AG10803 (cell line): Measurements from ENCODE around the gene TNFAIP8L1.
"Not testable (repeated sequence)": the region's sequence is repeated elsewhere in the genome, so short reads cannot be mapped to it uniquely, and the experiment has no call there.

Experiments used
- DNase-seq: peaks from one replicate; pipeline ENCODE4 v3.0.0; 2010; ENCODE audit warnings: low read depth
- H3K4me3 ChIP-seq: 2 replicates; pipeline ENCODE4 v1.5.1; 2011; ENCODE audit warnings: mild to moderate bottlenecking, low read length, control low read depth
- TF ChIP-seq, protein P1 (sequence below): conservative IDR thresholded peaks from 2 replicates; pipeline ENCODE4 v1.5.1; 2011; ENCODE audit warnings: mild to moderate bottlenecking, low read length, control low read depth, inconsistent platforms

TNFAIP8L1 gene

DNA sequence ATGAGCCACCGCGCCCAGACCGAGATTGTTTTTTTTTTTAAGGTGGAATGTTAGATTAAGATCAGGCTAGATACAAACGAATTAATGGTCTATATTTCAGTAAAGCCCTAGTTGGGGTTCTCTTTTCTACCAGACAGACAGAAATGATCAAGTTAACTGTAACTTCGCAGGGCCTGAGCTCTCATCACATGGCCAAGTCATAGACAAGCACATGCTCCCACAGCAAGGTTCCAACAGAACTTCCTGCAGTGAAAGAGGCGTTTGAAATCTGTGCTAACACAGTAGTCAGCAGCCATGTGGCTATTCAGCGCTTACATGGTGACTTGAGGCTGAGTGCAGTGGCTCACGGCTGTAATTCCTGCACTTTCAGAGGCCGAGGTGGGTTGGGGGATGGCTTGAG lies 45.1 kb upstream of the TNFAIP8L1 start:
- no peak overlapping the region for H3K4me3 ChIP-seq
- DNase-seq, result no peak
- TF ChIP-seq, protein P1, sequence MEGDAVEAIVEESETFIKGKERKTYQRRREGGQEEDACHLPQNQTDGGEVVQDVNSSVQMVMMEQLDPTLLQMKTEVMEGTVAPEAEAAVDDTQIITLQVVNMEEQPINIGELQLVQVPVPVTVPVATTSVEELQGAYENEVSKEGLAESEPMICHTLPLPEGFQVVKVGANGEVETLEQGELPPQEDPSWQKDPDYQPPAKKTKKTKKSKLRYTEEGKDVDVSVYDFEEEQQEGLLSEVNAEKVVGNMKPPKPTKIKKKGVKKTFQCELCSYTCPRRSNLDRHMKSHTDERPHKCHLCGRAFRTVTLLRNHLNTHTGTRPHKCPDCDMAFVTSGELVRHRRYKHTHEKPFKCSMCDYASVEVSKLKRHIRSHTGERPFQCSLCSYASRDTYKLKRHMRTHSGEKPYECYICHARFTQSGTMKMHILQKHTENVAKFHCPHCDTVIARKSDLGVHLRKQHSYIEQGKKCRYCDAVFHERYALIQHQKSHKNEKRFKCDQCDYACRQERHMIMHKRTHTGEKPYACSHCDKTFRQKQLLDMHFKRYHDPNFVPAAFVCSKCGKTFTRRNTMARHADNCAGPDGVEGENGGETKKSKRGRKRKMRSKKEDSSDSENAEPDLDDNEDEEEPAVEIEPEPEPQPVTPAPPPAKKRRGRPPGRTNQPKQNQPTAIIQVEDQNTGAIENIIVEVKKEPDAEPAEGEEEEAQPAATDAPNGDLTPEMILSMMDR, result no peak

DNA sequence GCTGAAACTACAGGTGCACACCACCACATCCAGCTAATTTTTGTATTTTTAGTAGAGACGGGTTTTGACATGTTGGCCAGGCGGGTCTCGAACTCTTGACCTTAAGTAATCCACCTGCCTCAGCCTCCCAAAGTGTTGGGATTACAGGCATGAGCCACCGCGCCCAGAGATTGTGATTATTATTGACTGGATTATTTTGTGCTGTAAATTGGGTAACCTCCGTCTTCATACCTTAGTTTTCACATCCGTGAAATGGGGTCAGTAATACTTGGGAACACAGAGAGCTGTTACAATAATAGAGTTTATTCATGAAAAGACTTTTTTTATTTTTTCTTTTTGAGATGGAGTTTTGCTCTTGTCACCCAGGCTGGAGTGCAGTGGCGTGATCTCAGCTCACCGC lies 44.2 kb upstream of the TNFAIP8L1 start:
- H3K4me3 ChIP-seq, DNase-seq: not testable (repeated sequence)

DNA sequence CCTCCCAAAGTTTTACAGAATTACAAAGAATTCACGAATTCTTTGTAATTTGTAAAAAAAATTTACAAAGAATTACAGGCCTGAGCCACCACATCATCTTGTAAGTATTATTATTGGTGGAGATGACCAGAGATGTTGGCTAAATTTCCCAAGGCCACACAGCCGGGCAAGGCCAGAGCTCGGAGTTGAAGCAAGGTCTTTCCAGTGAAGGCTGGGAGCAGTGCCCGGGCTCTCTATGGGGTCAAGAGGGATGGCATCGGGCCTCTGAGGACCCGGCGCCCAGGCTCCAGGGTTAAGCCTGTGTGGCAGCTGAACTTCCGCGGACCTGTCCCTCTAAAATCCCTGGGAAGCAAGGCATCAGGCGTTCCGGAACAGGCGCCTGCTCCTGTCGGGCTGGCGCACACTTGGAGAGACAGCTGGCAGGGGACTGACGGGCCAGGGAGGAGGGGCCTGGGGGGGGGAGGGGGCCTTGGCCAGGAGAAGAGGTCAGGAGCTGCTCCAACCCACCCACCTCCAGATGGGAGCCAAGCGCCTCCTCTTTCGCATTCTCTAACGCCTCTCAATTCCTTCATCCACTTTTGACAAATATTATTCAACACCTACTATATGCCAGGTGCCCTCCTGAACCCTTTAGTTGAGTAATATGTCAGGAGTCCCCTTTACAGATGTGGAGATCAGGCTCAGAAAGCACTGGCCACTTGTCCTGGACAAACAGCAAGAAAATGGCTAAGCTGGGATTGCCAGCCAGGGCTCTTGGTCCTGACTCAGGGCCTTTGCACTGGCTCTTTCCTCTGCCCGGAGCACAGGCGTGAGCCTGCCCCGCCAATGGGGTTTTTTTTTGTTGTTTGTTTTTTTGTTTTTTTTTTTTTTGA lies 43.0 kb upstream of the TNFAIP8L1 start:
- TF ChIP-seq, protein P1, result no peak
- H3K4me3 ChIP-seq, result no peak overlapping the region
- no peak for DNase-seq

DNA sequence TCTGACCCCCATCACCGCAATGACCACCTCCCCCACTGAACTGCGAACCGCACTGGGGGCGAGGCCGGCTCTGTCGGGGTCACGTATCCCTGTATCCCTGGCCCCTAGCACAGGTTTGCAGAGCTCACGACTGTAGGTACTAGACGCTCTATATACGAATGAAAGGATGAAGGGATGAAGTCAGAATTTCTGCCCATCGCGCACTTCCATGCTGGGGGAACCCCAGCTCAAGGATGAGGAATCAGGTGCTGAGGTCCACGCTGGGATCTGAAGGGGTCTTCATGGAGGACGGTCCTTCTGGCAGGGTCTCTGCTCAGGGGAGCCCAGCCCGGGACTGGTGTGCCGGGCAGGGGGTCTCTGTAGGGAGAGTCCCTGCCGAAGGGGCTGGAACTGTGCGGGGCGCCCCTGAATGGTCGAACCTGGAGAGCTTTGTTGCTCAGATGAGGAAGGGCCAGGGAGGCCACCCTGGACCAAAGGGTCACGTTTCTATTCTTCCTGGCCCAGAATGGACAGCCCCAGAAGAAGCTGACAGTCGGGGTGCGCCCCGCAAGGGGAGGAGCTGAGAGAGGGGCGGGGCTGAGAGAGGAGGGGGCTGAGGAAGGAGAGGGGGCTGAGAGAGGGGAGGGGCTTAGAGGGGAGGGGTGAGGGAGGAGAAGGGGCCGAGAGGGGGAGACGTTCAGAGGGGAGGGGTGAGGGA lies 41.9 kb upstream of the TNFAIP8L1 start:
- no peak overlapping the region for H3K4me3 ChIP-seq
- DNase-seq, result no peak
- TF ChIP-seq, protein P1, result no peak

DNA sequence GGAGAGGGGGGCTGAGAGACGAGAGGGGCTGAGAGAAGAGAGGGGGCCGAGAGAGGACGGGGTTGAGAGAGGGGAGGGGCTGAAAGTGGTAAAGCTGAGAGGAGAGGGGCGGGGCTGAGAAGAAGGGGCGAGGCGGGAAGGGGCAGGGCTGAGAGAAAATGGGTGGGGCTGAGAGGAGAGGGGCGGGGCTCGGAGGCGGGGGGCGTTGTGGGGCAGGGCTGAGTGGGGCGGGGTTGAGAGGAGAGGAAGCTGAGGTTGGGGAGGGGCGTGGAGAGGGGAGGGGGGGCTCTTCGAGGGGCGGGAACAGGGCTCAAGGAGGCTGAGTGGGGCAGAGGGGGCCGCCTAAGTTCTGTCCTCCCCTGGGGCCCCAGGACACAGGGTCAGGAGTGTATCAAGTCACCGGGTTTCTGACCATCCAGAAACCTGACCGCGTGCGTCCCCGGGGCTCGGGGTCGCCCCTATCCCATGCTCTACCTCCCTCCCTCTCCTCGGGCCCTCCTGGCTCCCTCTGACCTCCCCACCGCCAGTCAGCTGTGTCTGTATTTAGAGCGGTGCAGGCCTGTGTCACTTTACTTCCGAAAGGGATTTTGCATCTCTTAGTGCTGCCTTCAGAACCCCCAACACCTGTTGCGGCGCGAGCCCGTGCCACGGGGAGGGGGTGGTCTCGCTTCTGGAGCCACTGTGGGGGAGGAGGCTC lies 41.2 kb upstream of the TNFAIP8L1 start:
- TF ChIP-seq, protein P1, result no peak
- no peak overlapping the region for H3K4me3 ChIP-seq
- no peak for DNase-seq

DNA sequence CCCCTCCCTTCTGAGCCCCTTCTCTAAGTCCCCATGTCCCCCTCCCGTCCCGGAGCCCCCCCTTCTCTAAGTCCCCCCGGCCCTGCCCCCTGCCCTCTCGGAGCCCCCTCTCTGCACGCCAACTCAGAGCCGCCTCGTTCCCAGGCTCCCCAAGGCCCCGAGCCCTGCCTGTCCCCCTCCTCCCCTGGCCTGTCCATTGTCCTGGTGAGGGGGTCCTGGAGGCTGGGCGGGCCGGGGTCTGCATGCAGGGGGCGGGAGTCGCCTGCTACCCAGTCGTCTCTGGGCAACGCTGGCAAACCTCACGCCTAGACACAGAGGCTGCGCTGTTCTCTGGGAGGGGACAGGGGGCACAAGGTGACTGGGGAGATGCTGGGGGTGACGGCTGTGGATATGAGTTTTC lies 40.6 kb upstream of the TNFAIP8L1 start:
- DNase-seq, result no peak
- TF ChIP-seq, protein P1, result no peak
- H3K4me3 ChIP-seq, result no peak overlapping the region

DNA sequence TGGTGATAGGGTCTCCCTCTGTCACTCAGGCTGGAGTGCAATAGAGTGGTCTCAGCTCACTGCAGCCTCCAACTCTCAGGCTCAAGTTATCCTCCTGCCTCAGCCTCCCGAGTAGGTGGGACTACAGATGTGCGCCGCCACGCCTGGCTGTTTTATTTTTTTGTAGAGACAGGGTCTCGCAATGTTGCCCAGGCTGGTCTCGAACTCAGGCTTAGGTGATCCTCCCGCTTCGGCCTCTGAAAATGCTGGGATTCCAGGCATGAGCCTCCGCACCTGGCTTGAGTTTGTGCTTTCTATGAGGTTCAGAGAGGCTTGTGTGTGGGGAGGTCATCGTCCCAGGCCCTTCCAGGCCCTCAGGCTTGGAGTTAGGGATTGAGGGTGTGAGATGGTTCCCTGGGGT lies 39.2 kb upstream of the TNFAIP8L1 start:
- TF ChIP-seq, protein P1, result no peak
- H3K4me3 ChIP-seq, result no peak overlapping the region
- no peak for DNase-seq
